ENCODE measurements around the gene LINGO1.

The LINGO1 gene

DNA sequence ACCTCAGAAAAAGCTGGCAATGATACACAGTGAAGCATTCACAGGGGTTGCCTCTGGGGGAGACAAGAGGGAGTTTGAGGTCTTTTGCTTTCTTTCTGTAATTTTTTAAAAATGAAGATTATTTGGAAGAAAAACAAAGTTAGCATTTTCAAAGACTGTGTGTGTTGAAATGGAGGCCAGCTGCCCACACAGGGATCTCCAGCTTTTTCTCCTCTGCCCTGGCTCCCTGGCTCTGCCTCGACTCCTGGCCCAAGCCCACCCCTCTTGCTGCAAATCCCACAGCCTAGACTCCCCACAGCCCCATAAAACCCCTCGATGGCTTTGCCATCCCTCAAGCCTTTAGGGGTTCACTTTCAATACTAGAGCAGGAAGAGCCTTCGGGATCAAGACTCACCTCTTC, 68.4 kb downstream of the LINGO1 start:
- TF ChIP-seq JUND (IDR thresholded peaks at IDR 0.05; ENCODE audit: low read depth): no peak
- in situ Hi-C loops (cut with HindIII; ENCODE audit: low pct_unique_long_range_greater_than_20kb, low sequenced_read_pairs): no loop called here
- no peak for DNase-seq (ENCODE audit: low read depth in 1 of 2, low spot score in 1 of 2)

- TF ChIP-seq JUND (IDR thresholded peaks at IDR 0.05; ENCODE audit: low read depth): no peak
- in situ Hi-C loops (cut with HindIII; ENCODE audit: low pct_unique_long_range_greater_than_20kb, low sequenced_read_pairs): no loop called here
- no peak for DNase-seq (ENCODE audit: low read depth in 1 of 2, low spot score in 1 of 2)
Observed at GRCh38 chr15:77563623-77564156, 69.0 kb downstream of the LINGO1 start.
